ENCODE results near the gene ATF5.
A peak's percentile ranks its signal among the peaks of the same experiment; 100 is the strongest.

DNA sequence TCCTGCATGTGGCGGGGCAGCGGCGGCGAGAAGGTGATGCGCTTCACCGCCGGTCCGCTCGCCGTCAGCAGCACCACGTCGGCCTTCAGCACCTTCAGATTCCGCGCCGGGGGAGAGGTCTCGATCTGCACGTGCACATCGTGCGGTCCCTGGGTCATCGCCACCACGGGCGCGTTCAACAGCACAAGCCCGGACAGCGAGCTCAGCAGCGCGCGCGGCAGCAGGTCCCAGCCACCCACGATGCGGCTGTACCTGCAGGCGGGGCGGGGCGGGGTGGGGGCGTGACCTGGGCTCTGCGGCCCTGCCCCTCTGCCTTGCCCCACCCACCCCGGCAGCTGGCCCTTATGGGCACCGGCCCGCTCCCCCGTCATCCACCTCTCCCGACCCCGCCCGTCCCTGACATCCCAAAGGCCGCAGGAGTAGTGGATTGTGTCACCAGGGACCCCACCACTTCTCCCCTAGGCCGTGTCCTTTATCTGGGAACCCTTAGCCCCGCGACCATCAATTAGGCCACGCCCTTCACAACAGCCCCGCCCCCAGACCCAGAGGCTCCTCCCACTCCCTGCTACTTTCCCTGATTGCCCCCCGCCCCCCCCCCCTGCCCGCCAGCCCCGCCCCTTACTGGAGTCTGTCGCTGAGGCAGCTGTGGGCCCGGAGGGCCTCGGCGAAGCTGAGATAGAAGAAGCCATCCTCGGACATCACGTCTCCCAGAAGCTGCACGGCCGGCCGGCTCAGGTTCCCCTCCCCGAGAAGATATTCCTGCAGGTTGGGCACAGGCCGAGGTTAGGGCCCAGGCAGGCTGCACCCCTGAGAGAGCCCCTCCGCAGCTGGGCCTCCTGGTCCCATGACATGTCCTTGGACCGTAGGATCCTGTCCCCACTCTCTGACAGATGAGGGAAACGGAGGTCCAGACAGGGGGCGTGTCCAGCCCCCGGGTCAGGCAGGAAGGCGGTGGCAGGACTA lies 38.4 kb upstream of the ATF5 start:
- TF ChIP-seq, protein P1, sequence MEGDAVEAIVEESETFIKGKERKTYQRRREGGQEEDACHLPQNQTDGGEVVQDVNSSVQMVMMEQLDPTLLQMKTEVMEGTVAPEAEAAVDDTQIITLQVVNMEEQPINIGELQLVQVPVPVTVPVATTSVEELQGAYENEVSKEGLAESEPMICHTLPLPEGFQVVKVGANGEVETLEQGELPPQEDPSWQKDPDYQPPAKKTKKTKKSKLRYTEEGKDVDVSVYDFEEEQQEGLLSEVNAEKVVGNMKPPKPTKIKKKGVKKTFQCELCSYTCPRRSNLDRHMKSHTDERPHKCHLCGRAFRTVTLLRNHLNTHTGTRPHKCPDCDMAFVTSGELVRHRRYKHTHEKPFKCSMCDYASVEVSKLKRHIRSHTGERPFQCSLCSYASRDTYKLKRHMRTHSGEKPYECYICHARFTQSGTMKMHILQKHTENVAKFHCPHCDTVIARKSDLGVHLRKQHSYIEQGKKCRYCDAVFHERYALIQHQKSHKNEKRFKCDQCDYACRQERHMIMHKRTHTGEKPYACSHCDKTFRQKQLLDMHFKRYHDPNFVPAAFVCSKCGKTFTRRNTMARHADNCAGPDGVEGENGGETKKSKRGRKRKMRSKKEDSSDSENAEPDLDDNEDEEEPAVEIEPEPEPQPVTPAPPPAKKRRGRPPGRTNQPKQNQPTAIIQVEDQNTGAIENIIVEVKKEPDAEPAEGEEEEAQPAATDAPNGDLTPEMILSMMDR (conservative IDR thresholded peaks at IDR 0.05) = no peak; the same call in 1 of the 2 replicates
- TF ChIP-seq ZFX (IDR thresholded peaks at IDR 0.05) = 0 out of 2 replicates have a peak, but pooled peaks have one; percentile 3
